Stimulated activated CD8-positive, alpha-beta memory T cell treated with anti-CD3 and anti-CD28 coated beads, Interleukin-7, amount 100 ng/mL, for 4 hours (primary cell): ENCODE results near the gene CDH23.

ENCODE experiments used
- DNase-seq, 2 donors: peaks; one replicate each; pipeline ENCODE4 v3.0.0-alpha.2; 2020; ENCODE audit warnings: low read depth in 2 of 2

Gene CDH23

DNA sequence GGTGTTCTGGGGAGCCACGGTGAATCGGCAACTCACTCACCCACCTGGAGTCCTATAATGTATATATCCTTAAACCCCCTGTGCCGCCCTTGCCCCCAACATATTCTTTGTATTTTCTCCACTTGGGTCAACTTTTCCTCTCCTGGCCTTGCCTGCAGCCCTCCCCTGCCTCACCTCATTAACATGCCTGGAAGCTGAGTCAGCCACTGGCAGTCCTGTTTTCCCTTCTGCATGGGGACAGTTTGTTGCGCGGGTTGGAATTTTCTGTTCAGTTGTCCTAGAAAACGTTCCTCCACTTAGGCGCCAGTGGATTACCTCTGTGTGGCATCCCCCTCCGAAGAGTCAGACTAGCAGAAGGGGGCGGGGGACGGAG is 225.4 kb downstream of the CDH23 start:
- no peak for DNase-seq

DNA sequence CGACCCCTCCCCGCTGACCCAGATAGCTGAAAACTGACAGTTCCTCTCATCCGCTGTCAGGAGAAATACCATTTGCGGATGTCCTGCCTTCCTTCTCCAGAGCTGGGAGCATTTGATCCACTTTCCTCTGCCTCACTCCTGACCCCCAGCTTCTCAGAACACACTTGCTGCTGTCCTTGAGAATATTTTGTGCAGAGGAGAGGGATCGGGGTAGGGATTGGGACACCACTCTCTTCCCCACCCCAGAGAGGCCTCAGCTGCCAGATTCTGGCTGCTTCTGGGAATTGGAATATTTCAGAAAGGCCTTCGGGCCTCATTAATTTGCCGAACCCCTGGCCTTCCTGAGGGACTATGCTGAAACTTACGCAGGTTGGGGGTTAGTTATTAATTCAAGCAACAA is 225.9 kb downstream of the CDH23 start:
- DNase-seq, result no peak

DNA sequence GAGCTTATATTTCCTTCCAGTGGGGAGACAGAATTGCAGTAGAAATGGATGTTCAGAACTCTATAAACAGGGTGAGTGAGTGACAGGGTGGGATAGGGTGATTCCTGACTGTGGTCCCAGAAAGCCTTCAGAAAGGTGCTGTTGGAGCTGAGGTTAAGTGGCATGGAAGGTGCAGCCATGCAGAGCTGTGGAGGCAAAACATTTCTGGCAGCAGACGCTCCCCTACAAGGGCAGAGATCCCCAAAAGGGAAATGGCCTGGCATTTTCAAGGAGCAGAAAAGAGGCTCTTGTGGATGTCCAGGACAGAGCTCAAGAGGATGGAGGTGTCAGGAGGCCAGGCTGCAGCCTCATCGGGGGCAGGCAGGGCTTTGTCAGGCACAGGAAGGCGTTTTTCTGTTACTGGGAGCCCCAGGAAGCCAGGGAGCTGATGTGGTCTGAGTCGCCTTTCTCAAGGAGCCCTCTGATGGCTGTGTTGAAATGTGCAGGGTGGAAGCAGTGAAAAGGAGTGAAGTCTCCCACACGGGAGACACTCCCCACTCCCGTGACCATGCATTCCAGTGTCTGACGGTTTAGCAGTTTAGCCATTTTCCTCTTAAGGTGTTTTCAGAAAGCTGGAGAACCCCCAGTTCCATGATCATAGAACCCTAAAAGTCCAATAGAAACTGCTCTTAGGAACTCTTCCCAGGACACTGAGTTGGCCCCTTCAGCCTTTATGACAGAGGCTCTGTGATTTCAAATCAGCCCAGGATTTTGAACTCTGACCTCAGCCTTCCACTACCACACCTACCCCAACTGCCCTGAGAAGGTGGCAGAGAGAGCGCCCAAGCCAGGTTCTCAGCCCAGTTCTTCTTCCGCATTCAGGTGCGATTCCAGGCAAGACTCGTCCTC is 226.6 kb downstream of the CDH23 start:
- no peak for DNase-seq

DNA sequence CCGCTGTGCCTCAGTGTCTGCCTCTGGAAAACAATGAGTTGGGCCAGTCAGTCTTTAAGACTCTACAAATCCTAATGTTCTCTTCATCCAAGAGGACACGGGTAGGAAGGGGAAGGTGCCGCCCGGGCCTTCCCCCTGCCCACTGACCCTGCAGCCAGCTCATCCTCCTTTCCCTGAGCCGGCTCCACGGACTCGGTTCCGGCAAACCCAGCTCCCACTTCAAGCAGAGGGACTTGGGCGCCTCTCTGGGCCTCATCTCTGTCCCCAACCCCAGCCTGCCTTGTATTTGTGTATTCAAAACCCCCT is 227.2 kb downstream of the CDH23 start:
- DNase-seq, result no peak

DNA sequence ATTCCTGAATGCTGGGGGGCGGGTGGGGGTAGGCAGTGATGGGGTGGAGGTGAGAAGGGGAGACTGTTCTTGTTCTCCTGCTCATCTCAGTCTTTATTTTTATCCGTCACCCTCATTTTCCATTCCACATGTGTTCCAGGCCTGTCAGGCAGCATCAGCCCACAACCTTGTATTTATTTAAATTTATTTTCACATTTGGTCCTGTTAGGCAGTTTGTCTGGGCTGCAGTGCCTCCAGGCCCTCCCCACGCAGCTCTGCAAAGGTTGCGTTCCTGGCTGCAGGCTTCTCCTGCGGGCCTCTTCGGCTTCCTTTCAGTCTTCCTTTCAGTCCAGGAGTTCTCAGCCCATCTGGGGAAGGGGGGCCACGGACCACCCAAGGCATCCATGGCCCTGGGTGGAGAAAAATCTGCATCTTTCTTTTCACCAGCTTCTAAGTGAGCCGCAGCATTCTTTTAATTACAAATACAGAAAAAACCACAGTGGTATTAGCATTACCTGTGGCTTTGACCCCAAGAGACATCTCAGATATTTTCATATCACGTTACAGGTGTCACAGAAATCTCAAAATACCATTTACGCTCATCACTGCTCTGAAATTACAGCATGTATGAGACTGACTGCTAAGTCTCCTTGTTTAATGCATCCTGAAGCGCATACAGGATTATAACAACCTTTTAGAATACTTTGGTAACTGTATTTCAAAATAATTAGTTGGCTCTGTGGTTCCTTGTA is 228.9 kb downstream of the CDH23 start:
- DNase-seq, result no peak

DNA sequence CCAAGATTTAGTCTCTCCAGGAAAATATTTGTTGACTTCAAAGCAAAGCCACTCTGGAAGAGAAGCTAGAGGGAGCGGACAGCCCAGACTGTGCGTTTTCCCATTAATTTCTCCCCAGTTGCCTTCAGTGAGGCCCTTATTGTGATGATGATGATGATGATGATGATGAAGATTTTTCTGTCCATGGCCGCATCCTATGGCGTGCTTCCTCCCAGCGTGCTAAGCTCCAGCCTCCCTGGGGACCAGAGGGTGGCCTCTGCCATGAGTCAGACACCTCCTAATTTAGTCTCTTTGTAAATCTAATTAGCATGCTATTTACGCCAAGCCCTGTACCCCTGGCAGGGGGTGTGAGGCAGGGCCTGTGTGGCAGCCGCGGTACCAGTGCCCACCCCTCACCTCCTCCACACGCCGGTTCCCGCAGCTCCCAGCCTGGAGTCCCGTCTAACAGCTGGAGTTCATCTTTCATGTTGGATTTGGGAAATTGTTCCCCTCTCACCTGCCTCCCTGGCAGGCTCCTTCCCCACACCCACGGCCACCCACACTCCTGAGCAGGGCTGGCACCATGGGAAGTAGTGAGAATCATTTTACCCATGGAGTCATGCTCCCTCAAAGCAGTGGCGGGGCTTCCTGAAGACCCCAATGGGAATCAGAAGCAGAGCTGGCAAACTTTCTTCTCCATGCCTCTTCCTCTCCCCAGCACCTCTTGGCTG is 230.7 kb downstream of the CDH23 start:
- DNase-seq, result no peak

DNA sequence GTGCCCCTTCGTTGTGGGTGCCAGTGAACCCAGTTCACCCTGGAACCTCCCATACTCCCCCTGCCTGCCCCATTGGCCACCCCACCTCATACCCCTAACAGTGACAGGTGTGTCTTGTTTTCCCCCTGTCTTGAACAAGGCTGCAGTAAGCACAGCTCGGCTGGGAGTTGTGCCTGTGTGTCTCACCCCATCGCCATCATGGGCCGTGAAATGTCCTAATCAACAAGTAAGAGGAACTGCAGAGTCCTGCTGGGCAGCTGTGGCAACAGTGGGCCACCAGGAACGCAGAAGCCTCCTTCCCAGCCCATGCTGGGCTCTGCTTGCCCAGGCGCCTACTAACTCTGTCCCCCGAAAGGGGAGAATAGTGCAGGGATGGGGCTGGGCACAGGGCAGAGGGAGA is 231.2 kb downstream of the CDH23 start:
- DNase-seq, result no peak

DNA sequence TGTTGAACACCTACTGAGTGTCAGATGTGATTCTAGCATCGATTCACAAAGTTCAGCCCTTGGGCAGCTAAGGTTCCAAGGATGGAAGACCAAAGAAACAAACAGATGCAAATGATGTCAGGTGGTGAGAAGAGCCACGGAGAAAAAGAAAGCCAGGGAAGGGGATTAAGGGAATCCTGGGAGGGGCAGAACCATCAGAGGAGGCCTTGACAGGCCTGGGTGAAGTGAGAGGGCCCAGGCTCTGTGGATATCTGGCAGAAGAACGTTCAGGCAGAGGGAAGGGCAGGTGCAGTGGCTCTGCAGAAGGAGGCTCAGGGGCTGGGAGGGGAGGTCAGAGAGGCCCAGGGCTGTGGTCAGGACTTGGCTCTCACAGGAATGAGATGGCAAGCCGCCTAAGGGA is 232.4 kb downstream of the CDH23 start:
- no peak for DNase-seq

DNA sequence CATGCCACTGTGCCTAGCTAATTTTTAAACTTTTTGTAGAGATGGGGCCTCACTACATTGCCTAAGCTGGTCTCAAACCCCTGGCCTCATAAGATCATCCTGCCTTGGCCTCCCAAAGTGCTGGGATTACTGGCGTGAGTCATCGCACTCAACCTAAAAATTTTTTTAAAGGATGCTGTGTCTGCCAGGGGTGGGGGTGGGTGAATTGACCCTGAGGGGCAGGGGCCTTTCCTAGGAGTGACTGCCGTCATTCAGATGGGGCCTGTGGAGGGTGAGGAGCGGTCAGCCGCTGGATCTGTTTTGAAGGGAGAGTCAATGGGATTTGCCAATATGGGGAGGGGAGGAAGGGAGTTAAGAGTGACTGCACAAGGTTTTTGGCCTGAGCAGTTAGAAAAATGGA is 233.4 kb downstream of the CDH23 start:
- no peak for DNase-seq

DNA sequence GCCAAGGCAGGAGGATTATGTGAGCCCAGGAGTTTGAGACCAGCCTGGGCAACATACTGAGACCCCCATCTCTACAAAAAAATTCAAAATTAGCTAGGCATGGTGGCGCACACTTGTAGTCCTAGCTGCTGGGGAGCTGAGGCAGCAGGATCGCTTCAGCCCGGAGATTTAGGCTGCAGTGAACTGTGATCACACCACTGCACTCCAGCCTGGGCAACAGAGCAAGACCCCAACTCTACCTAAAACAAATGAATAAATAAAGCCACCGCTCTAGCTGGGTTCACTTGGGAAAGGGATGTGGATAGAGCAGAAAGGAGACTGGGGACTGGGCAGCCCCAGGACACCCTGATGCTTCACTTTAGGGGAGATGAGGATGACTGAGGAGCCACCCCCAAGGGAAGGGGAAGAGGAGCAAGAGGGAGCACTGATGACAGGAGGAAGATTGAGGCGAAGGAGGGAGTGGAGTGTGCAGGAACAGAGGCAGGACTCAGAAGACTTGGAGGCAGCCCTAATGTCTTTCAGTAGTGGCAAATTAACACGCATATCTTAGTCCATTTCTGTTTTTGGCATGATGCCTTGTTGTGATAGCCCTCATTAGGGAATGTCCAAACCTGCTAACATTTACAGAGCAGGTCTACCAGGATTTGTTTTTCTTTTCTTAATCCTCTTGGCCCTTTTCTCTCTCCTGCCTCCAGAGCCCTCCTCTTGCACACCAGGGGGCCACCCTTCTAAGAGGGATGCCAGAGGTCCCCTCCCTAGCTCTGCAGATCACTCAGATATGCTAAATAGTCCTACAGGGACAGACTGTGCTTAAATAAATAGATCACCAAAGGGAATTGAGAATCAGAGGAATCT is 234.5 kb downstream of the CDH23 start:
- no peak for DNase-seq

DNA sequence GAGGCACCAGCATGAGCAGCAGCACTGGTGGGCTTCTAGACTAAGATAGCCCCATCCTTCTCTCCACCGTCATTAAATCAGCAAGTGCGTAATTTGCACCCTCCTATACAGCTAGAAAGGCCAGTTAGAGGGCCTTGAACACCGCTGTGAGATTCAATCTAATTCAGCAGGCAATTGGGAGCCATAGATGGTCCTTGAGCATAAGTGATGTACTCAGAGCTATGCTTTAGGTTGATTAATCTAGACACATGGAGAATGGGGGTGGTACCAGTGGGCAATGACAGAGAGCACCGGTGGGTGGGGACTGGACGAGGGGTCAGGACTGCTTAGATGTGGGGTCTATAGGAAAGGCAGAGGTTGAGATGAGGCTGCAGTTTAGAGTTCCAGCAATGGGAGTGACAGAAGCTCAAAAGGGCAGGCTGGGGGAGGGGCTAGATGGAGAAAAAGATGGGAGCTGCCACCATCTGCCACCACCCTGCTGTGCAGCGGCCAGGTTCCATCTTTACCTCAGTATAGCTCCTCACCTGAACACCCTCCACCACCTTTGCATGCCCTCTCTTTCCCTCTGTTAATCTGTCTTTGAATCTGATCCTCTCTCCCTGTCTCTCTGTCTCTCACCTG is 235.6 kb downstream of the CDH23 start:
- DNase-seq, result no peak

DNA sequence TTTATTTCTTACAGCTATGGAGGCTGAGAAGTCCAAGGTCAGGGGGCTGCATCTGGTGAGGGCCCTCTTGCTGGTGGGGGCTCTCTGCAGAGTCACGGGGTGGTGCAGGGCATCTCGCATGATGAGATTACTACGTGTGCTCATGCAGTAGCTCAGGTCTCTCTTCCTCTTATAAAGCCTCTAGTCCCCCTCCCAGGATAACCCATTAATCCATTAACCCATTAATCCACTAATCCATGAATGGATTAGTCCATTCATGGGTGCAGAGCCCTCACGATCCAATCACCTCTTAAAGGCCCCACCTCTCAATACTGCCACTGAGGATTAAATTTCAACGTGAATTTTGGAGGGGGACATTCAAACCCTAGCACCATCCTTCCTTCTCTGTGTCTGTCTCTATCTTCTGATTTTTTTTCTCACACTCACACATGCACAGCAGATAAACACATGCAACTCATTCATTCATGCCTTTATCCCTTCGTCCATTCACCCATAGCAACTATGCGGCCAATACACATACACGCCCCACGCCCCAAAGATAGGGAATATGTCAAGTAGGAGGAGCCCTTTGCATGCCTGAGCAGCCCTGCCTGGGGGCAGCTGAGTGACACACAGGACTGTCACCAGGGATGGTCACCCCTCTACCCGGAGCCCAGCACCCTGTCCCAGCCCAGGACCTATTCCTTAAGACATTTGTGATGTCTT is 236.3 kb downstream of the CDH23 start:
- no peak for DNase-seq

DNA sequence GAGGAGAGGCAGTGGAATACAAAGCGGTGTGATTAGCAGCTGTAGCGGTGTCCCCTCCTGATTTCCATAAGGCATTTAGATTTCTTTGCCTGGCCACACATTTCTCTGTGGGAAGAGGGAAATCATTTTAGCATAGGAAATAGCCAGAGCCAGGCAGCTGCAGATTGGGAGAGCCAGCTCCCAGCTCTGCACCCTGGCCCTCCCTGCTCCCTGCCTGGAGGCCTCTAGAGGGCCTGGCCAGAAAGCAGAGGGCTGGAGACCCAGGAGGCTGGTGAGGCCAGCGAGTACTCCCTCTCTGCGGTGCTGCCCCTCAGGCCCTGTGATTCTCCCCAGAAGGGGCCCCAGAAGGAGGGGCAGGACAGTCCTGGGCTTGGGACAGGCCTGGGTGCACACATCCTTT is 237.2 kb downstream of the CDH23 start:
- no peak for DNase-seq

DNA sequence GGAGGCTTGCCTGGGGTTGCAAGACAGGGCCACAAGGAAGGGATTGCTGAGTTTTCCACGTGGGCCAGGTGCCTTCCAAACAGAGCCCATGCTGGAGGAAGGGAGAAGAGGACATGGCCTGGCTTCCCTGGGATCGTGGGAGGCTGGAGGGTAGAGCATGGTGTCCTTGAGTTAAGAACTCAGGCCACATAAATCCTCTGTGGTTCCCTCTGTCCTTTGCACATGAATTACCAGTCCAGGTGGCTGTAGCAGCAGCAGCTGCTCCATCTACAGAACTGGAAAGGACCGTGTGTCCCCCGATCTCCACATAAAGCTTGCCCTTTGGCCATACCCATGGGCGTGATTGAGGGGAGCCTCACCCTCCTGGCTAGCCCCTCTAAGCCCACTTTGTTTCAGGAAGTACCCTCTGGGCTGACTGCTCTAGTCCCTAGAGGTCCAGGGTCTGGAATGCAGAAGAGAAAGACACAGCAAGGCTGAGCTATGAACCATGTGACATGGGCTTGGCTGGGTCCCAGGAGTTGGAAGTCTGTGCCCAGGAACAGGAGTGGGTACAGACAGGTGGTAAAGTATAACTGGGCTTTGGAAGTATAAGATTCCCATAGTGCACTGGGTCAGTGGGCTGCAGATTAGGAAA is 237.9 kb downstream of the CDH23 start:
- no peak for DNase-seq

DNA sequence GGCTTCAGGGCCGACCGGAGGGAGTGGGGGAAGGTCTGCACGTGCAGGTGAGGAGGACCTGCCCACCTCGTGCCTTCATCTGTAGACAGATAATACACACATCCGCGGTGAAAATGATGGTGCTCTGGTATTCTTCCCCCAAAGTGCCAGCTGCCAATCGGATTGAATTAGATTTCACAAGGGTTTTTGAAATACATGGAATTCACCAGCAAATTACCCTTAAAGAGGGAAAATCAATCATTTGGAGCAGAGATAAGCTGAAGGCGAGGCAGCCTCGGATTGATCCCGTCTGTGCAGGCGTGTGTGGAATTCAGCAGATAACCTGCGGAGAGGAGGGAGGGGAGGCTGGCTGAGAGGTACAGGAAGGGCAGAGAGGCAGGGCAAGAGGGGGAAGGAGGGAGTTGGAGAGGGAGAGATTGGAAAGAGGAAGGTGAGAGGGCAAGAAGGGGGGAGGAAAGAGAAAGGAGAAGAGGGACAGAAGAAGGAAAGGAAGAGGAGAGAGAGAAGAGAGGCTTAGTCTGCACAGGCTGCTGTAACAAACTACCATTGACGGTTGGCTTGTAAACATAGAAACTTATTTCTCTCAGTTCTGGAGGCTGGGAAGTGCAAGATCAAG is 238.6 kb downstream of the CDH23 start:
- DNase-seq, result no peak

DNA sequence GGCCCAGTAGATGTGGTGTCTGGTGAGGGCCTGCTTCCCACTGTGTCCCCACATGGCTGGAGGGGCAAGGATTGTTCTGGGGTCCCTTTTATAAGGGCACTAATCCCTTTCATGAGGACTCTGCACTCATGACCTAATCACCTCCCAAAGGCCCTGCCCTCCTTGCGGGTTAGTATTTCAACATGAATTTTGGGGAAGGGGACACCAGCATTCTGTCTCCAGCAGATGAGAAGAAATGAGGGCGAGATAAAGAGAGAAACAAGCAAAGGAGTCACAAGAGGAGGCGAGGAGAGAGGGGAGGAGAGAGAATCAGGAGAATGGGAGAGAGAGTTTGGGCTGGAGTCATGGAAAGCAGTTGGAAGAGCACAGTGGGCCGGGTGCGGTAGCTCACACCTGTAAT is 239.1 kb downstream of the CDH23 start:
- DNase-seq, result no peak

DNA sequence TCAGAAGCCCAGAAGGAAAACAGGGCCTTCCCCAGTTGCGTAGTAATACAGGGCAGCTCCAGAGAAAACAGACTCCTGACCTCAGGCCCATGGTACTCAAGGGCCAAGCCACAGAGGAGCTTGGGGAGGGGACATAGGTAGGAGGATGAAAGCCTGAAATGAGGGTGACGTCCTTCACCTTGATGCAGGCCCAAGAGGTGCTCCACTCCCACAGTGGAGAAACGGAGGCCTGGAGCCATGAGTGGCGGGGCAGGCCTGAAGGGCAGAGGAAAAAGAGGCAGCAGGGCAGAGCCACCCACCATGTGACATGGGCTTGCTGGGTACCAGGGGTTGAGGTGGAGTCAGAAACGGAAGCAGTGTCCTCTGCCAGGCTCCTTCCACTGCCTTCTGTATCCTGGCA is 239.9 kb downstream of the CDH23 start:
- DNase-seq, result no peak

DNA sequence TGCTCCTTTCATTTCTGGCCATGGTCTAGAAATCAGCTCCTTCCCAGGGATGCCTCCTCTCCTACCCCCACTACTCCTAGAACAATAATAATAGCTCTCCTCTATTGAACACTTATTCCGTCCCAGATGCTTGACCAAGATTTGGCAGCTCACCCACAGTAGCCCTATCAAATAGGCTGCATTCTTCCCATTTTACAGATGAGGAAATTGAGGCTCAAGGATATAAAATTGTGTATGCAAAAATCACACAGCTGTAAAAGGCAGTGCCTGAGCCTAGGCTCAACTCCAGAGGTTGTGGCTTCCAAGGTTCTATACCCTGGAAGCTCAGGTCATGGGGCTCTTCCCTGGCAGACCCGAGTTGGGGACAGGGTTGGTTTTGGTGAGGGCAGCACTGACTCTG is 240.6 kb downstream of the CDH23 start:
- no peak for DNase-seq

DNA sequence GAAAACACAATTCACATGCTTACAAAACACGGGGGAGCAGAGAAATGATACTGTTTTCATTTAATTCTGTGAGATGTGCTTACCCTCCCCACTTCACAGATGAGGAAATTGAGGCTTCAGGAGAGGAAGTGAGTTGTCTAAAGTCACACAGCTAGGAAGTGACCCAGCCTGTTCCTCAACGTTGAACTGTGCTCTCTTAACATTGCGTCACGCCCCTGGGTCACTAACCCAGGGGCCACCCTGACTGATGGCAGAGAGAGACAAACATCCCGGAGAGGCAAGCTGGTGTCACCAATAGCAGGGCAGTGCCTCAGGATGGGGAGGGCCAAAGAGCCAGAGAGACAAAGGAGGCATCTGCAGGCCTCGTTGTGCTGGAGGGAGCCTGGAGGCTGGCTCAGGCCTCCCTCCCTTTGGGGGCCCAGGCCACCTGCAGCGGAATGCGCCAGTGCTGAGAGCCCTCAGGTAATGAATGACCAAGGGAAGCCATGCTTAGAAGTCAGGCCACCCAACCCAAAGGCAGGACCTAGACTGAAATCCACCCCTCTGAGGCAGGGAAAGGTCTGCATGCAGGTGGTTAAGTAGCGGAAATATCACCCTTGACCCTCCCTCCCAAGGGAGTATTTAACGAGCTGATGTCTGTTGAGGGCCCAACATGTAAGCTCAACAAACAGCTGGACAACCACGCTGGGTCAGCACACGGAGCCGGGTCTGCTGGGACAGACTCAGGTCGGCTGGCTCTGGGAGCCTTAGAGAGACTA is 241.5 kb downstream of the CDH23 start:
- DNase-seq, result no peak
